Stimulated activated naive CD8-positive, alpha-beta T cell treated with anti-CD3 and anti-CD28 coated beads, Interleukin-15, Interleukin-2, amounts not matched to agents 100 U/mL and 50 U/mL, for 24 hours (primary cell): ENCODE results near the gene TRAPPC12.

Source experiments
- ATAC-seq: fragments of 150-1000 bp; cut with Tn5 transposase; one replicate; pipeline ENCODE4 v1.10.0; 2021
- DNase-seq: peaks from one replicate; pipeline ENCODE4 v3.0.0; 2021

TRAPPC12 gene

GRCh38 chr2:3408781-3409180 is 29.3 kb downstream of the TRAPPC12 start:
- DNase-seq = no peak
- ATAC-seq = no peak

- ATAC-seq = no peak
- no peak for DNase-seq
Measured at GRCh38 chr2:3409627-3410170, 30.2 kb downstream of the TRAPPC12 start.

DNA sequence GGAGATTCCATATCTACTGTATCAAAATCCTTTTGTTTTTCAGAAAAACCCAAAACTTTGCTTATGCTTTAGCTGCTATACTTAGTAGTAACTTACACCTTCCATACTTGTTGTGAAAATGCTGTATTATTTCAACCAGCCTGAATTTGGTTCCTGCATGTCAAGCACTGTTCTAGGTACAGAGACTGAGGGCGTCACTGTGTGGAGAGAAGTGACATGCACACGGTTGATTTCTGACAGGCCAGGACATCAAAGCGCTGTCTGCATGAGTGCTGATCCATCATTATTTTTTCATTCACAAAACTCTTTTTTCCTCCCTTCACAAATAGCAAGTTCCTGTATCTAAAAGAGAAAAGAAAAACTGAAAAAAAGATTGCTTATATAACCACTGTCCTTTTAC is 31.6 kb downstream of the TRAPPC12 start:
- ATAC-seq = no peak

DNA sequence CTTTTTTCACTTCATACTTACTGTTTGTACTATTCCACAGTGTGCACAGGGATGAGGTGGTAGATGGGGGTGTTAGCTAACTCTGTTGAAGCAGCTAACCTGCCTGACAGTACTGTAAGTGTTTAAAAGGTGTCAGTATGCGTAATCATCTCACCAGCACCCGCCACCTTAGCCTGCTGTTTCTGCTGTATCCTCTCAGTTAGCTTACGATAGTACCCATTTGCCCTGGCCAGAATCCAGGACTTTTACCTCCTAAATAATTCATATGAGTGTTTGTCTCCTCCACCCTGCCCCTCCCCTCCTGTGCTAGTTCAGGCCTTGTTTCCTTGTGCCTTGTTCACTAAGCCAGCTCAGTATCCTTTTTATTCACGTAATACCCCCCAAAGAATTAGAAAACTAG is 34.2 kb downstream of the TRAPPC12 start:
- no peak for ATAC-seq
- DNase-seq = no peak

More for the DNA sequence above, 31.6 kb downstream of the TRAPPC12 start:
- no peak for DNase-seq

DNA sequence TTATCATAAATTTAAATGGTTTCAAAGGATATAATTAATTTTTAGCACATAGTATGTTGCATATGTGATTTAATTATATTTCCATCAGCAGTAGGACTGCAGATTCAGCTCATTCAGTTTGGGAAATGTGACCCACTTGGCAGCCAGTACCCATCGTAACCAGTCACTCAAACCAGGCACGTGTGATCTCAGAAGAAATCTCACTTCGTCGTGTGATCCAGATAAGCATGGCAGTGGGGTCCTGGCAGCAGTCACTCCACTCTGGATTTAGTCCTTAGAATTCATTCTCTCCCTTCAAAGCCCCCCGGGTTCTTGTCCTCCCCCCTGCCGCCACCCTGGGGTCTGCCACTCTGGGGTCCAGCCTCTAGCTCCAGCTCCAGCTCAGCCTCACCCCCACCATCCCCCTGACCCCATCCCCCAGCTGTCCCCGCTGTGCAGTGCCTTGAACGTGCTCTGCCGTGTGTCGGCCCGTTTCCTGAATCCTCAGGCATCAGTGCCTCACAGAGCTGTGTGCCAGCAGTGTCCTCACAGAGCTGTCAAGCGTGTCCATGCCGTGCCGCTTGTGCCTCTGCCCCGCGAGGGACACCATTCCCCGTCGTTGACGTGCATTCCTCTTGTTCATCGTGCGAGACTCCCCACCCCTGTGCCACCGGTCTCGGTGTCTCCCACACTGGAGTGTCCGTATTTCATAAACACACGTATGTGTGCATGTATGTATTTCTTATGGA is 34.8 kb downstream of the TRAPPC12 start:
- ATAC-seq = no peak
- no peak for DNase-seq

DNA sequence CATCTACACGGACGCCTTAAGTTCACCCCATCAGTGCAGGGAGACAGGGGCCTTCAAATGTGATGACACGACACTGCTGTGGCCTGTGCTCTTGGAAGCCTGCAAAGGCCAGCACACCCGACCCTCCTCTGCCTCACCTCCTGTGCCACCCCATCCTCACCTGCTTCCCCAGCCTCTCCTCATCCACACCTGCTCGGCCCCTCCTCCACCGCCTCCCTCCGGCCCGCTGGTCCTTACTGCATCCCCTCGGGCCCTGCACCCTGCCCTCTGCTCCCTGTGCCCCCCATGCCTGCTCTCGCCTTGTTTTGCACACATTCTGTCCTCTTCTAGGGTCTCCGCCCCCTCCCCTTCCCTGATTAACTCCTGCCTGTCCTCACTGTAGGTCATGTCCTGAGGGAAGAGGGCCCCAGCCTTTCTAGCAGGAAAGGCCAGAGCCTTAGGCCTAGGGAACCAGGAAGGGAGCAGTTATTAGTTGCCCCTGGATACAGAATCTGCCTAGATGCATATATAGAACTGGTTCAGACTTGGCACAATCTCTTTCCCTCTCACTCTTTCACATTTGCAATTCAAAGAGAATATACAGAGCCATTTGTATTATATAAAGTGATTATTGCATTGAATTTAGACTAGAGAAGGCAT is 39.4 kb downstream of the TRAPPC12 start:
- DNase-seq (no peak), ATAC-seq (no peak)

GRCh38 chr2:3420076-3420768 is 40.7 kb downstream of the TRAPPC12 start:
- ATAC-seq (no peak), DNase-seq (no peak)

DNA sequence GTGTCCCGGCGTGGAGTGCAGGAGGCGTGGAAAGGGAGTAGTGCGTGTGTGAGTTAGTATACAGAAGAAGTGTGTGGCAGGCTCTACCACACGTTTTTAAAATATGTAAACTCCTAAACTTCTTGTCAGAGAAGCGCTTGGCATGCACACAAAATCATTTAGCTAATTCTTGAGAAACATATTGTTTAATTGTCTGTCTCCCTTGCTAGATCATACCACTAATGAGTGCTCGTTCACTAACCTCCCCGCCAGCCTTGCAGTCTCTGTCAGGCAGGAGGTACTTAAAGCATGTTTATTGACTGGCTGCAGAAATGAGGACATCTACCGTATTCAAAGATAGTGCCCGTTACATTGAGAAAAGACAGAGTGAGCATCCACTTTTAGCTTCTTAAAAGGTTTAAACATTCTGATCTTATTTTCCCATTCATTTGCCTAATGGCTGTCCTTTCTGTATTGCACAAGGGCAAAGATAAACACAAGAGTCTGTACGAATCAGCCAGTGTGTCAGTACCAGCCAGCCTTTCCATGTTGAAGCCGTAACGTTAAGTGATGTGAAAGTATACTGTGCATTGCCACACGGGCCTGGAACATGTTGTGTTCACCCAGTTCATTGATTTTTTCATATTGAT is 41.4 kb downstream of the TRAPPC12 start:
- ATAC-seq (no peak), DNase-seq (no peak)

- ATAC-seq = no peak
- no peak for DNase-seq
Measured at GRCh38 chr2:3421580-3421979, 42.1 kb downstream of the TRAPPC12 start.

DNA sequence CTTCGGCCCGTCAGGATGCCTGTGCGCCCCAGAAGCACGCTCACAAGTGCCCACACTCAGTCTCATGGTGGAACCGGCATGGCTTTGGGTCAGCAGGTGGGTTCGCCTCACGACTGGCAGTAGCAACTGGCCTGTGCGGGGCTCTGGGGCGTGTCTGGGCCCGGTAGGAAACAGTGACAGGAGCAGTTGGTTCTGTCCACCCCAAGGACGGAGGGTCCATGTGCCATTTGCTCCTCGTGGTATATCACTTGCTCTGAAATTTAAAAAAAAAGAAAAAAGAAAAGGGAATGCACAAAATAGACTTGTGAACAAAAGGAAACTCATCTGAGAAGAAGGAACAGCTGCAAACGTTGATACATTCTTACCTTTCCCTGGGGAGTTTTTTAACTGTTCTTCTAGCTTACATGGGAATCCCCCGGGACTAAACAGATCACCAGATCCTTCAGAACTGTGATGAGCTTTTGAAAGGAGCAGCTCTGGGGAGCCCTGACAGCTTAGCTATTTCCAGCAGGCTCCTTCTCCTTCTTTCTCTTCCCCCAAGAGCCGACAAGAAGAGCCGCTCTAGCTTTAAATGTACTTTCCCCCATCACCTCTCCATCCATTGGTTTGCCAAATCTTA is 42.8 kb downstream of the TRAPPC12 start:
- ATAC-seq = no peak
- no peak for DNase-seq

DNA sequence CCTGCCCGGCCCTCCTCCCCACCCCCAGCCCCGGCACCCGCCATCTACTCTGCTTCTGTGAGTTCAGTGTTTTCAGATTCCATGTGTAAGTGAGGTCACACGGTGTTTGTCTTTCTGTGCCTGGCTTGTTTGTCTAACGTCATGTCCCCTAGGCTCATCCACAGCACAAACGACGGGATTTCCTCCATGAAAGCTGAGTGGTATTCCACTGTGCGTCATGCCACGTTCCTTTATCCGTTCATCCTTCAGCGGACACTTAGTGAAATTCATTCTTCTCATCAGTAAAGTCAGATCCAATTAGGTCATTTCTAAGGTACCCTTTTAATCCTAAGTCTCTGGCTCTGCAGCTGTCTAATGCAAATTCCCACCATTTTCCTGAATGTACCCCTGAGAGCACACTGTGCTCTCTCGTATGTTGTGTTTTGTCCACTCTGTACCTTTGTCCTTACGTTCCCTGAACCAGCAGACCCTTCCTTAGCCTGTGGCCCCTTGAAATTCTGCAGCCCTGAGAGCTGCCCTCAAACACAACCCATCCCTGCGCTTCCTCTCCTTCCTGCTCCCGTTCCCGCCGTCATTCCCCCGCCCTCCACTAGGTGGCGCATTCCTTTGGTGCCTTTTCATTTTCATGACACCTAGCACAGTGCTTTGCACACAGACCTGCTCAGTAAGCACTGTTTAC is 44.1 kb downstream of the TRAPPC12 start:
- DNase-seq = peak; percentile 85
- no peak for ATAC-seq

- ATAC-seq (no peak), DNase-seq (no peak)
Measured at GRCh38 chr2:3424171-3424795, 44.8 kb downstream of the TRAPPC12 start.

DNA sequence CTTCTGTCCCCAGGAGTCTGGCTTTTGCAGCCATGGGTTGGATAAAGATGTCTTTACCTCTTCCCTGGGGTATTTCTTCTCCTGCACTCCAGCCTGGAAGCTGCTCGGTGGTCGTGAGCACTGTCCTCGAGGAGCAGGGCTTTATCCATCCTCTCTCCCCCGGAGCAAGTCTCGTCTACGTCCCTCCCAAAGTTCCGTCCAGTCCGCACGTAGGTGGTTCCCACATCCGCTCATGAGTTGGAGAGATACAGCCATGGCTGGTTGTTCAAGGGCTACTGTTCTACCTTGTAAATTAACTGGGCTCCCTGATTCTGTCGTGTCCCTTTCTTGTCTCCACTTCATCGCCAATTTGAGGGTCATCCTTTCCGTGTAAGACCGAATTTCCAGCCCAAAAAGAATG is 47.1 kb downstream of the TRAPPC12 start:
- ATAC-seq (no peak), DNase-seq (no peak)

GRCh38 chr2:3427272-3427671 is 47.8 kb downstream of the TRAPPC12 start:
- ATAC-seq = no peak
- DNase-seq = no peak

- no peak for DNase-seq
- no peak for ATAC-seq
Measured at GRCh38 chr2:3428577-3428976, 49.1 kb downstream of the TRAPPC12 start.

- ATAC-seq = no peak
Measured at GRCh38 chr2:3429066-3429610, 49.6 kb downstream of the TRAPPC12 start.

GRCh38 chr2:3430172-3430571 is 50.7 kb downstream of the TRAPPC12 start:
- ATAC-seq = no peak
- DNase-seq = no peak

More at GRCh38 chr2:3429066-3429610, 49.6 kb downstream of the TRAPPC12 start:
- no peak for DNase-seq

DNA sequence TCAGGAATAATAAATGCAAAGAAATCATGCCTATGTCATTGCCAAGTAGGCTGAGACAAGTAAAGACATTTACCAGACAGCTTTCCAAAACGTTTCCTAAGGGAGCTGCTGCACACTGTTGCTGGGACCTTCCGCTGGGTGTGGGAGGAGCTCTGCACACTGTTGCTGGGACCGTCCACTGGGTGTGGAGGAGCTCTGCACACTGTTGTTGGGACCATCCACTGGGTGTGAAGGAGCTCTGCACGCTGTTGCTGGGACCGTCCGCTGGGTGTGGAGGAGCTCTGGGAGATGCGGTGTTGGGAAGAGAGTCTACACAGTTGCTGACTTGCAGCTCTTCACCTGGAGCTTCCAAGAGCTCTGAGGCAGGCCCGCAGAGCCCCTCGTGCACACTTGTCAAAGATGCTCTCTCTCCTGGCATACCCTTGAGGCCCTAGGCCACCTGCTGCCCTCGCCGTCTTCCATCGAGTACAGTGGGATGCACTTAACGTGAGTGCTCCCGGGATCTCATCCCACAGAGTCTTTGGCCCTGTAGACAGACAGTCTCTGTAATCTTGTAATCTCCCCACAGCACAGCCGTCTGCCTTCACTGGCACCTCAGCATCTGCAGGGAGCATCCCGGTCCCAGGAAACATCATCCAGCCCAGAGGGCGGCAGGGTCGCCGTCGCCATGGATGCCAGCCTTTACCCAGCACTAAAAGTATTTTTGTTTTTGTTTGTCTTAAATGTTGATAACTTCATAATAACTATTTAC is 51.4 kb downstream of the TRAPPC12 start:
- peak; percentile 28 for ATAC-seq
- DNase-seq = no peak

GRCh38 chr2:3432067-3432466 is 52.6 kb downstream of the TRAPPC12 start:
- no peak for ATAC-seq
- no peak for DNase-seq
